Vagina (tissue), 2 donors: ENCODE results near the gene EMC10.

Experiments used
- POLR2A ChIP-seq, 2 donors: fragments of 450-650 bp; IDR thresholded peaks; one replicate each; pipeline ENCODE4 v1.6.1; 2017; ENCODE audit warnings: antibody characterized with exemption in 2 of 2, mild to moderate bottlenecking in 2 of 2, moderate library complexity in 2 of 2
- POLR2AphosphoS5 ChIP-seq, 2 donors: sonication (generic); formaldehyde crosslinking; IDR thresholded peaks; one replicate each; pipeline ENCODE4 v1.9.0; 2017; ENCODE audit warnings: antibody characterized with exemption in 2 of 2, mild to moderate bottlenecking in 2 of 2, low read depth in 1 of 2; ENCODE audit not compliant: insufficient read depth in 1 of 2

GRCh38 chr19:50451223-50451534 is 25.1 kb upstream of the EMC10 start:
- TF ChIP-seq POLR2AphosphoS5 (IDR thresholded peaks at IDR 0.05; ENCODE audit: insufficient read depth in 1 of 2, low read depth in 1 of 2) (no peak), POLR2A (IDR thresholded peaks at IDR 0.05) (no peak)
